Neural cell (in vitro differentiated cells): ENCODE measurements around the gene WDFY3. TPM values are rescaled to one million over a fixed set of nuclear protein-coding genes. Genes with fewer than 3 reads are reported as not detected.

Experiments
- H2AFZ ChIP-seq: fragments of 200-600, 300-800 bp; sonication (generic), shearing (Covaris generic); 2 replicates; pipeline ENCODE4 v1.6.0; 2014; ENCODE audit warnings: low read depth, mild to moderate bottlenecking, antibody characterized with exemption, low read length, moderate library complexity
- H3F3A ChIP-seq: fragments of 200-600 bp; shearing (Covaris generic); 2 replicates; pipeline ENCODE4 v1.6.1; 2016; ENCODE audit warnings: mild to moderate bottlenecking, moderate library complexity, mixed read lengths, antibody characterized with exemption, low read length; ENCODE audit not compliant: insufficient read depth, poor library complexity, severe bottlenecking
- H3K27ac ChIP-seq: fragments of 200-600, 300-800 bp; sonication (generic), shearing (Covaris generic); 2 replicates; pipeline ENCODE4 v1.5.1; 2014; ENCODE audit warnings: mild to moderate bottlenecking, low read length, moderate library complexity
- H3K27me3 ChIP-seq: fragments of 300-800, 200-600 bp; sonication (generic), shearing (Covaris generic); 2 replicates; pipeline ENCODE4 v1.6.0; 2014; ENCODE audit warnings: mild to moderate bottlenecking, low read depth, low read length, moderate library complexity; ENCODE audit not compliant: insufficient read depth
- H3K36me3 ChIP-seq: fragments of 300-800, 200-600 bp; sonication (generic), shearing (Covaris generic); 2 replicates; pipeline ENCODE4 v1.5.1; 2014; ENCODE audit warnings: mild to moderate bottlenecking, antibody characterized with exemption, low read length, moderate library complexity; ENCODE audit not compliant: insufficient read depth
- H3K4me2 ChIP-seq: fragments of 300-800, 200-600 bp; sonication (generic), shearing (Covaris generic); 2 replicates; pipeline ENCODE4 v1.6.0; 2014; ENCODE audit warnings: mild to moderate bottlenecking, low read length
- H3K4me3 ChIP-seq: fragments of 300-800, 200-600 bp; sonication (generic), shearing (Covaris generic); 2 replicates; pipeline ENCODE4 v1.5.1; 2014; ENCODE audit warnings: mild to moderate bottlenecking, low read length, moderate library complexity
- H3K79me2 ChIP-seq: fragments of 200-600 bp; shearing (Covaris generic); replicated peaks from 2 replicates; pipeline ENCODE4 v1.6.0; 2014; ENCODE audit warnings: mild to moderate bottlenecking, low read length, moderate library complexity; ENCODE audit not compliant: insufficient read depth
- H3K9ac ChIP-seq: fragments of 300-800, 200-600 bp; sonication (generic), shearing (Covaris generic); 2 replicates; pipeline ENCODE4 v1.6.1; 2016; ENCODE audit warnings: mild to moderate bottlenecking, low read length, mixed read lengths
- H3K9me2 ChIP-seq: fragments of 200-600 bp; shearing (Covaris generic); 2 replicates; pipeline ENCODE4 v1.6.1; 2016; ENCODE audit warnings: mild to moderate bottlenecking, low read length, mixed read lengths; ENCODE audit not compliant: insufficient read depth
- H3K9me3 ChIP-seq: fragments of 200-600, 300-800 bp; sonication (generic), shearing (Covaris generic); 2 replicates; pipeline ENCODE4 v1.6.1; 2016; ENCODE audit warnings: mild to moderate bottlenecking, mixed run types, low read length, moderate library complexity, mixed read lengths
- H4K20me1 ChIP-seq: fragments of 200-600 bp; shearing (Covaris generic); 2 replicates; pipeline ENCODE4 v1.6.1; 2016; ENCODE audit warnings: mild to moderate bottlenecking, mixed run types; ENCODE audit not compliant: insufficient read depth
- EP300 ChIP-seq: fragments of 450-650 bp; conservative IDR thresholded peaks from 2 replicates; pipeline ENCODE4 v1.6.1; 2014; ENCODE audit warnings: antibody characterized with exemption, mild to moderate bottlenecking, moderate library complexity; ENCODE audit not compliant: poor library complexity, severe bottlenecking
- EZH2 ChIP-seq: fragments of 200-600, 300-800 bp; shearing (Covaris generic), sonication (generic); IDR thresholded peaks from 2 replicates; pipeline ENCODE4 v1.6.1; 2014; ENCODE audit warnings: antibody characterized with exemption, low read length, borderline replicate concordance, mild to moderate bottlenecking; ENCODE audit not compliant: insufficient read depth, poor library complexity, severe bottlenecking
- MXI1 ChIP-seq: fragments of 450-650 bp; conservative IDR thresholded peaks from 2 replicates; pipeline ENCODE4 v1.6.1; 2014; ENCODE audit warnings: antibody characterized with exemption, mild to moderate bottlenecking; ENCODE audit not compliant: poor library complexity, severe bottlenecking
- POLR2AphosphoS5 ChIP-seq: IDR thresholded peaks from 2 replicates; pipeline ENCODE4 v1.6.1; 2012
- RAD21 ChIP-seq: fragments of 450-650 bp; conservative IDR thresholded peaks from 2 replicates; pipeline ENCODE4 v1.6.1; 2014; ENCODE audit warnings: antibody characterized with exemption, mild to moderate bottlenecking, moderate library complexity
- SMC3 ChIP-seq: fragments of 450-650 bp; conservative IDR thresholded peaks from 2 replicates; pipeline ENCODE4 v1.6.1; 2014; ENCODE audit warnings: antibody characterized with exemption, mild to moderate bottlenecking, moderate library complexity; ENCODE audit not compliant: poor library complexity
- TAF1 ChIP-seq: IDR thresholded peaks from 2 replicates; pipeline ENCODE4 v1.6.1; 2012; ENCODE audit warnings: low read depth
- polyA plus RNA-seq: library from polyadenylated mRNA; depleted of rRNA; stranded (reverse); fragments of >200 nt; gene quantifications from 2 replicates; pipeline ENCODE4 v1.2.3, GENCODE V29; 2014
- TF ChIP-seq, protein P1 (sequence below): IDR thresholded peaks from 2 replicates; pipeline ENCODE4 v1.6.1; 2012; ENCODE audit warnings: borderline replicate concordance
- TF ChIP-seq, protein P2 (sequence below): fragments of 450-650 bp; IDR thresholded peaks from 2 replicates; pipeline ENCODE4 v1.5.1; 2014; ENCODE audit warnings: antibody characterized with exemption, mild to moderate bottlenecking, moderate library complexity; ENCODE audit not compliant: poor library complexity, severe bottlenecking

WDFY3 gene
- polyA plus RNA-seq, 1 donor from 2014 or later = 39.8 TPM

DNA sequence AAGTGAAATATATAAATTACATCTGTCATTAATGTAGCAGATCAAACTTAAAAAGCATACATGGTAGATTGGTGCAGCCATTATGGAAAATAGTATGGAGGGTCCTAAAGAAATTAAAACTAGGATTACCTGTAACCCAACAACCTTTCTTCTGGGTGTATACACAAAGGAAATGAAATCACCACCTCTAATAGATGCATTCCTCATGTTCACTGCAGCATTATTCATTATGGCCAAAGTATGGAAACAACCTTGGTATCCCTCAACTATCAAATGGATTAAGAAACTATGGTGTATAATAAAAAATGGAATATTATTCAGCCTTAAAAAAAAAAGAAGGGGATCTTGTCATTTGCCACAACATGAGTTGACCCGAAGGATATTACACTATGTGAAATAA, 13.7 kb downstream of the WDFY3 start:
- Histone ChIP-seq H3K9me2 (no peaks in the 10 kb centered on the region), H2AFZ (no peak overlapping the region), H3K4me2 (no peak overlapping the region), H3K4me3 (no peak overlapping the region), H3K27ac (no peak overlapping the region), H3K79me2 (peaks cover 84% of the 10 kb centered on the region), H4K20me1 (no peaks in the 10 kb centered on the region), H3K9ac (no peak overlapping the region), H3K27me3 (no peaks in the 10 kb centered on the region), H3K9me3 (no peaks in the 10 kb centered on the region), H3F3A (peaks cover 2% of the 10 kb centered on the region), H3K36me3 (peaks cover 5% of the 10 kb centered on the region)
- no peak for TF ChIP-seq SMC3
- no peak for TF ChIP-seq POLR2AphosphoS5
- TF ChIP-seq TAF1 = no peak
- no peak for TF ChIP-seq EZH2
- TF ChIP-seq, protein P1, sequence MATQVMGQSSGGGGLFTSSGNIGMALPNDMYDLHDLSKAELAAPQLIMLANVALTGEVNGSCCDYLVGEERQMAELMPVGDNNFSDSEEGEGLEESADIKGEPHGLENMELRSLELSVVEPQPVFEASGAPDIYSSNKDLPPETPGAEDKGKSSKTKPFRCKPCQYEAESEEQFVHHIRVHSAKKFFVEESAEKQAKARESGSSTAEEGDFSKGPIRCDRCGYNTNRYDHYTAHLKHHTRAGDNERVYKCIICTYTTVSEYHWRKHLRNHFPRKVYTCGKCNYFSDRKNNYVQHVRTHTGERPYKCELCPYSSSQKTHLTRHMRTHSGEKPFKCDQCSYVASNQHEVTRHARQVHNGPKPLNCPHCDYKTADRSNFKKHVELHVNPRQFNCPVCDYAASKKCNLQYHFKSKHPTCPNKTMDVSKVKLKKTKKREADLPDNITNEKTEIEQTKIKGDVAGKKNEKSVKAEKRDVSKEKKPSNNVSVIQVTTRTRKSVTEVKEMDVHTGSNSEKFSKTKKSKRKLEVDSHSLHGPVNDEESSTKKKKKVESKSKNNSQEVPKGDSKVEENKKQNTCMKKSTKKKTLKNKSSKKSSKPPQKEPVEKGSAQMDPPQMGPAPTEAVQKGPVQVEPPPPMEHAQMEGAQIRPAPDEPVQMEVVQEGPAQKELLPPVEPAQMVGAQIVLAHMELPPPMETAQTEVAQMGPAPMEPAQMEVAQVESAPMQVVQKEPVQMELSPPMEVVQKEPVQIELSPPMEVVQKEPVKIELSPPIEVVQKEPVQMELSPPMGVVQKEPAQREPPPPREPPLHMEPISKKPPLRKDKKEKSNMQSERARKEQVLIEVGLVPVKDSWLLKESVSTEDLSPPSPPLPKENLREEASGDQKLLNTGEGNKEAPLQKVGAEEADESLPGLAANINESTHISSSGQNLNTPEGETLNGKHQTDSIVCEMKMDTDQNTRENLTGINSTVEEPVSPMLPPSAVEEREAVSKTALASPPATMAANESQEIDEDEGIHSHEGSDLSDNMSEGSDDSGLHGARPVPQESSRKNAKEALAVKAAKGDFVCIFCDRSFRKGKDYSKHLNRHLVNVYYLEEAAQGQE = no peak
- no peak for TF ChIP-seq EP300
- TF ChIP-seq RAD21 = no peak
- no peak for TF ChIP-seq MXI1
- TF ChIP-seq, protein P2, sequence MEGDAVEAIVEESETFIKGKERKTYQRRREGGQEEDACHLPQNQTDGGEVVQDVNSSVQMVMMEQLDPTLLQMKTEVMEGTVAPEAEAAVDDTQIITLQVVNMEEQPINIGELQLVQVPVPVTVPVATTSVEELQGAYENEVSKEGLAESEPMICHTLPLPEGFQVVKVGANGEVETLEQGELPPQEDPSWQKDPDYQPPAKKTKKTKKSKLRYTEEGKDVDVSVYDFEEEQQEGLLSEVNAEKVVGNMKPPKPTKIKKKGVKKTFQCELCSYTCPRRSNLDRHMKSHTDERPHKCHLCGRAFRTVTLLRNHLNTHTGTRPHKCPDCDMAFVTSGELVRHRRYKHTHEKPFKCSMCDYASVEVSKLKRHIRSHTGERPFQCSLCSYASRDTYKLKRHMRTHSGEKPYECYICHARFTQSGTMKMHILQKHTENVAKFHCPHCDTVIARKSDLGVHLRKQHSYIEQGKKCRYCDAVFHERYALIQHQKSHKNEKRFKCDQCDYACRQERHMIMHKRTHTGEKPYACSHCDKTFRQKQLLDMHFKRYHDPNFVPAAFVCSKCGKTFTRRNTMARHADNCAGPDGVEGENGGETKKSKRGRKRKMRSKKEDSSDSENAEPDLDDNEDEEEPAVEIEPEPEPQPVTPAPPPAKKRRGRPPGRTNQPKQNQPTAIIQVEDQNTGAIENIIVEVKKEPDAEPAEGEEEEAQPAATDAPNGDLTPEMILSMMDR = no peak

DNA sequence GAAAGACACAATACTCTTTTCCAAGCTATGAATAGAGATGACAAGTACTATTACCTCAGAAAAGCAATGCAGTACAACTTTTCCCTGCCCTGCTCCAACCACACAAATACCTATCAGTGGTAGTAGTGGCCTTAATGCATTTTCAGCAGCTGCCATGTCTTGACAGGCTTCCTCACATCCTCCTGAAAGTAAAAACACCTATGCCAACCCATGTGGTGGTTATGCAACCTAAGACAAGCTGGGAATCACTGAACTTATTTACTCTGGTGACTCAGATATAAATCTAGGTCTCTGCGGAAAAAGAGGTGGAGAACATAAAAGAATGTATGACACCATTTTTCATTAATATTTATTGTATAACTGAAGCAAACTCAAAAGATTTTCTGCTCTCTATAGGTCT, 14.5 kb downstream of the WDFY3 start:
- no peak overlapping the region for H3K4me2 ChIP-seq

More for the DNA sequence above, 14.5 kb downstream of the WDFY3 start:
- Histone ChIP-seq H3K9me2 (no peaks in the 10 kb centered on the region), H2AFZ (no peak overlapping the region), H3F3A (peaks cover 2% of the 10 kb centered on the region), H4K20me1 (no peaks in the 10 kb centered on the region), H3K9me3 (no peaks in the 10 kb centered on the region), H3K79me2 (peaks cover 78% of the 10 kb centered on the region), H3K27me3 (no peaks in the 10 kb centered on the region), H3K36me3 (peaks cover 5% of the 10 kb centered on the region), H3K4me3 (no peak overlapping the region), H3K27ac (no peak overlapping the region), H3K9ac (no peak overlapping the region)
- TF ChIP-seq POLR2AphosphoS5 (no peak), RAD21 (no peak), MXI1 (no peak), SMC3 (no peak), EZH2 (no peak), EP300 (no peak), TAF1 (no peak)
- TF ChIP-seq, protein P1 = no peak
- TF ChIP-seq, protein P2 = no peak
